ENCODE measurements around the gene MVK.

Gene MVK

DNA sequence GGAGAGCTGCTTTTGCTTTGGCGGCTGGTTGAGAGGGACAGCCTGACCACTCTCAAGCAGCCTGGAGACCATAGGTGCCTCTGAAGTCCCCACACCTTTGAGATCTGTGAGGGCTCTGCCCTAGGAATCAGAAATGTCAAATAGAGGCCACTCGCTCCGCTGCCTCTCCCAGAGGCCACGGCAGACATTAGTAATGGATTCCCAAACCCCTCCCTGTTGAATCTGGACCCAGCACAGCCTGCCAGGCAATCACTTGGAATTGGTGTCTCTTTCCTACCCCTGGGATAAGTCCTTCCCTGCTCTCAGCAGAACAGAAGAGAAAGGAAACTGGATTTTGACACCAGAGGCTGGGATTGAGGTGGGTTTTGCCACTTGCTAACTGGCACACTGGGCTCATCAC, 25.3 kb upstream of the MVK start:
- Histone ChIP-seq H3K9ac (ENCODE audit: low read length) (no peak overlapping the region), H2AFZ (ENCODE audit: low read length) (no peak overlapping the region), H3K4me3 (ENCODE audit: low read depth, low read length, poor library complexity, severe bottlenecking) (no peak overlapping the region), H3K9me3 (ENCODE audit: low read length) (no peaks in the 10 kb centered on the region), H3K4me2 (ENCODE audit: low read length) (no peak overlapping the region), H3K9me2 (ENCODE audit: low read depth, low read length) (no peaks in the 10 kb centered on the region), H3F3A (ENCODE audit: insufficient read depth, low read length) (no peaks in the 10 kb centered on the region), H3K79me2 (ENCODE audit: insufficient read depth, low read length) (no peaks in the 10 kb centered on the region), H3K36me3 (ENCODE audit: insufficient read depth, low read length) (no peaks in the 10 kb centered on the region), H3K4me1 (ENCODE audit: insufficient read depth, low read length, severe bottlenecking) (no peaks in the 10 kb centered on the region), H4K20me1 (ENCODE audit: insufficient read depth, low read length) (no peaks in the 10 kb centered on the region), H3K27me3 (ENCODE audit: insufficient read depth, low read length) (no peaks in the 10 kb centered on the region), H3K27ac (ENCODE audit: low read depth, low read length, poor library complexity, severe bottlenecking) (no peak overlapping the region)
- TF ChIP-seq, protein P1, sequence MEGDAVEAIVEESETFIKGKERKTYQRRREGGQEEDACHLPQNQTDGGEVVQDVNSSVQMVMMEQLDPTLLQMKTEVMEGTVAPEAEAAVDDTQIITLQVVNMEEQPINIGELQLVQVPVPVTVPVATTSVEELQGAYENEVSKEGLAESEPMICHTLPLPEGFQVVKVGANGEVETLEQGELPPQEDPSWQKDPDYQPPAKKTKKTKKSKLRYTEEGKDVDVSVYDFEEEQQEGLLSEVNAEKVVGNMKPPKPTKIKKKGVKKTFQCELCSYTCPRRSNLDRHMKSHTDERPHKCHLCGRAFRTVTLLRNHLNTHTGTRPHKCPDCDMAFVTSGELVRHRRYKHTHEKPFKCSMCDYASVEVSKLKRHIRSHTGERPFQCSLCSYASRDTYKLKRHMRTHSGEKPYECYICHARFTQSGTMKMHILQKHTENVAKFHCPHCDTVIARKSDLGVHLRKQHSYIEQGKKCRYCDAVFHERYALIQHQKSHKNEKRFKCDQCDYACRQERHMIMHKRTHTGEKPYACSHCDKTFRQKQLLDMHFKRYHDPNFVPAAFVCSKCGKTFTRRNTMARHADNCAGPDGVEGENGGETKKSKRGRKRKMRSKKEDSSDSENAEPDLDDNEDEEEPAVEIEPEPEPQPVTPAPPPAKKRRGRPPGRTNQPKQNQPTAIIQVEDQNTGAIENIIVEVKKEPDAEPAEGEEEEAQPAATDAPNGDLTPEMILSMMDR (IDR thresholded peaks at IDR 0.05; ENCODE audit: low read length), result no peak
- no peak for TF ChIP-seq EZH2 (IDR thresholded peaks at IDR 0.05; ENCODE audit: borderline replicate concordance, low read length)

DNA sequence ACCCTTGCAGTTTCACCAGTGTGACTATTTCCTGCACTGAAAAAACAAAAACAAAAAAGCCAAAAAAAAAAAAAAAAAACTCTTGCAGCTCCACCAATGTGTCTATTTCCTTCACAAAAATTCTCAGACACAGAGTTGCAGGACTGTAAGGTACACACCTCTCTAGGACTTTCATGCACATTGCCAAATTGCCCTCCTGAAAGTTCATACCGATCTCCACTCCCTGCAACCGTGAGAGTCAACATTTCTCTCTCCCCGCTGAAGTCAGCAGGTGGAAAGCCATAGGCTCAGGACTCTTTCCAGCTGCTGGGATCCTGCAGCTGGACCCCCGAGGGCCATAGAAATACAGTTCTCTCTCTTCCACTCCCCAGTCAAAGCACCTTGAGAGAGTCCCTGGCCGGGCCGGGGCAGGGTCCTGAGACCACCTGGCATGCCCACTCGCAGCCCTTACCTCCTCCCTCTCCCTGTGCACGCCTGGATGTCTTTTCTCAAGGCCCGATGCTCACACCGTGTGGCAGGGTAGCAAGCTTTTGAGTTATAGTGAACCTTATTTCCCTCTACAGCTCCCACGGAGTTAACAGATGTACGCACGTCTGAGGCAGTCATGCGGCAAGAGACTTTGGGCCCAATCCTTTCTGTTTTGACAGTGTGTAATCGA, 23.9 kb upstream of the MVK start:
- Histone ChIP-seq H3K9ac (ENCODE audit: low read length) (no peak overlapping the region), H3K4me2 (ENCODE audit: low read length) (no peak overlapping the region), H3K36me3 (ENCODE audit: insufficient read depth, low read length) (no peaks in the 10 kb centered on the region), H3F3A (ENCODE audit: insufficient read depth, low read length) (no peaks in the 10 kb centered on the region), H3K4me1 (ENCODE audit: insufficient read depth, low read length, severe bottlenecking) (no peaks in the 10 kb centered on the region), H3K9me2 (ENCODE audit: low read depth, low read length) (no peaks in the 10 kb centered on the region), H3K27ac (ENCODE audit: low read depth, low read length, poor library complexity, severe bottlenecking) (no peak overlapping the region), H3K4me3 (ENCODE audit: low read depth, low read length, poor library complexity, severe bottlenecking) (no peak overlapping the region), H3K79me2 (ENCODE audit: insufficient read depth, low read length) (no peaks in the 10 kb centered on the region), H3K9me3 (ENCODE audit: low read length) (no peaks in the 10 kb centered on the region), H3K27me3 (ENCODE audit: insufficient read depth, low read length) (no peaks in the 10 kb centered on the region), H4K20me1 (ENCODE audit: insufficient read depth, low read length) (no peaks in the 10 kb centered on the region), H2AFZ (ENCODE audit: low read length) (no peak overlapping the region)
- TF ChIP-seq EZH2 (IDR thresholded peaks at IDR 0.05; ENCODE audit: borderline replicate concordance, low read length), result no peak
- TF ChIP-seq, protein P1 (IDR thresholded peaks at IDR 0.05; ENCODE audit: low read length), result no peak

DNA sequence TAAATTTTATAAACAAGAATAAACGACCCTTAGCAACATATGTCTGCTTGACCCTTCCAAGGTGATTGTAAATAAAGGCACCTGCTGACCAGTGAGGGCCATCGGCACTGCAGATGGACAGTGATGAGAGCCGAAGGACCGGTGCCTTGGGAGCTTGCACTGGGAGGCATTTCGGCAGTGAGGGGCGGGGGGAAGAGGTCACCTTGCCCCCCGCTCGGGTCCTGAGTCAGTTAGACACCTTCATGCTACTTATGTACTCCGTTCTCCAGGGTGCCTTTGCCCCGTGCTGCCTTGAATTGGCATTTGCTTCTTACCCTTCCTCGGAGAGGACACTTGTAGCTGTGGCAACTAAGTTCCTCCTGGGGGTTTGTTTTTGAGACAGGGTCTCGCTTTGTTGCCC, 23.3 kb upstream of the MVK start:
- no peaks in the 10 kb centered on the region for H3K9me2 ChIP-seq (ENCODE audit: low read depth, low read length)
- H3K4me1 ChIP-seq (ENCODE audit: insufficient read depth, low read length, severe bottlenecking), result no peaks in the 10 kb centered on the region
- H3F3A ChIP-seq (ENCODE audit: insufficient read depth, low read length), result no peaks in the 10 kb centered on the region
- H4K20me1 ChIP-seq (ENCODE audit: insufficient read depth, low read length), result no peaks in the 10 kb centered on the region
- no peak overlapping the region for H3K27ac ChIP-seq (ENCODE audit: low read depth, low read length, poor library complexity, severe bottlenecking)
- H3K27me3 ChIP-seq (ENCODE audit: insufficient read depth, low read length), result no peaks in the 10 kb centered on the region
- TF ChIP-seq, protein P1 (IDR thresholded peaks at IDR 0.05; ENCODE audit: low read length), result no peak
- no peak for TF ChIP-seq EZH2 (IDR thresholded peaks at IDR 0.05; ENCODE audit: borderline replicate concordance, low read length)
- no peak overlapping the region for H2AFZ ChIP-seq (ENCODE audit: low read length)
- H3K4me2 ChIP-seq (ENCODE audit: low read length), result no peak overlapping the region
- H3K36me3 ChIP-seq (ENCODE audit: insufficient read depth, low read length), result no peaks in the 10 kb centered on the region
- H3K9ac ChIP-seq (ENCODE audit: low read length), result no peak overlapping the region
- H3K4me3 ChIP-seq (ENCODE audit: low read depth, low read length, poor library complexity, severe bottlenecking), result no peak overlapping the region
- H3K9me3 ChIP-seq (ENCODE audit: low read length), result no peaks in the 10 kb centered on the region
- H3K79me2 ChIP-seq (ENCODE audit: insufficient read depth, low read length), result no peaks in the 10 kb centered on the region

Measured in OCI-LY1 (cell line).